PC-9 (cell line): ENCODE data around the gene RALGAPB.
"Not testable (repeated sequence)": the region's sequence is repeated elsewhere in the genome, so short reads cannot be mapped to it uniquely, and the experiment has no call there.

ENCODE experiments used
- EZH2 ChIP-seq: fragments of 200-600 bp; sonication (generic); IDR thresholded peaks from 2 replicates; pipeline ENCODE4 v1.8.0; 2017; ENCODE audit warnings: antibody characterized with exemption, low read depth
- TF ChIP-seq, protein P1 (sequence below): fragments of 200-600 bp; sonication (generic); conservative IDR thresholded peaks from 2 replicates; pipeline ENCODE4 v1.6.1; 2017; ENCODE audit warnings: mixed run types, antibody characterized with exemption, mild to moderate bottlenecking, moderate library complexity

DNA sequence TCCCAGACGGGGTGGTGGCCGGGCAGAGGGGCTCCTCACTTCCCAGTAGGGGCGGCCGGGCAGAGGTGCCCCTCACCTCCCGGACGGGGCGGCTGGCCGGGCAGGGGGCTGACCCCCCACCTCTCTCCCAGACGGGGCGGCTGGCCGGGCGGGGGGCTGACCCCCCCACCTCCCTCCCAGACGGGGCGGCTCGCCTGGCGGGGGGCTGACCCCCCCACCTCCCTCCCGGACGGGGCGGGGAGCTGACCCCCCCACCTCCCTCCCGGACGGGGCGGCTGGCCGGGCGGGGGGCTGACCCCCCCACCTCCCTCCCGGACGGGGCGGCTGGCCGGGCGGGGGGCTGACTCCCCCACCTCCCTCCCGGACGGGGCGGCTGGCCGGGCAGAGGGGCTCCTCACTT, 11.5 kb upstream of the RALGAPB start:
- TF ChIP-seq, protein P1, sequence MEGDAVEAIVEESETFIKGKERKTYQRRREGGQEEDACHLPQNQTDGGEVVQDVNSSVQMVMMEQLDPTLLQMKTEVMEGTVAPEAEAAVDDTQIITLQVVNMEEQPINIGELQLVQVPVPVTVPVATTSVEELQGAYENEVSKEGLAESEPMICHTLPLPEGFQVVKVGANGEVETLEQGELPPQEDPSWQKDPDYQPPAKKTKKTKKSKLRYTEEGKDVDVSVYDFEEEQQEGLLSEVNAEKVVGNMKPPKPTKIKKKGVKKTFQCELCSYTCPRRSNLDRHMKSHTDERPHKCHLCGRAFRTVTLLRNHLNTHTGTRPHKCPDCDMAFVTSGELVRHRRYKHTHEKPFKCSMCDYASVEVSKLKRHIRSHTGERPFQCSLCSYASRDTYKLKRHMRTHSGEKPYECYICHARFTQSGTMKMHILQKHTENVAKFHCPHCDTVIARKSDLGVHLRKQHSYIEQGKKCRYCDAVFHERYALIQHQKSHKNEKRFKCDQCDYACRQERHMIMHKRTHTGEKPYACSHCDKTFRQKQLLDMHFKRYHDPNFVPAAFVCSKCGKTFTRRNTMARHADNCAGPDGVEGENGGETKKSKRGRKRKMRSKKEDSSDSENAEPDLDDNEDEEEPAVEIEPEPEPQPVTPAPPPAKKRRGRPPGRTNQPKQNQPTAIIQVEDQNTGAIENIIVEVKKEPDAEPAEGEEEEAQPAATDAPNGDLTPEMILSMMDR = not testable (repeated sequence)
- not testable (repeated sequence) for TF ChIP-seq EZH2
